ENCODE measurements around the gene PLEKHG4.

- TF ChIP-seq CTCF (IDR thresholded peaks at IDR 0.05; ENCODE audit: borderline replicate concordance, extremely low read depth, low read length, poor library complexity, severe bottlenecking), result no peak
- no peak for TF ChIP-seq EZH2 (IDR thresholded peaks at IDR 0.05; ENCODE audit: borderline replicate concordance, low read depth, low read length, severe bottlenecking)
These were observed 37.1 kb upstream of the PLEKHG4 start for GRCh38 chr16:67242138-67242730.
